Measurements from ENCODE around the gene TSPAN11.

The TSPAN11 gene

GRCh38 chr12:30965613-30965985 is 39.1 kb downstream of the TSPAN11 start:
- no peak for TF ChIP-seq CTCF (IDR thresholded peaks at IDR 0.05; ENCODE audit: borderline replicate concordance, insufficient read depth, low read depth, low read length)
- no peak overlapping the region for H3K4me3 ChIP-seq (ENCODE audit: low read depth, low read length)

GRCh38 chr12:30967026-30967425 is 40.5 kb downstream of the TSPAN11 start:
- H3K4me3 ChIP-seq (ENCODE audit: low read depth, low read length): no peak overlapping the region
- no peak for TF ChIP-seq CTCF (IDR thresholded peaks at IDR 0.05; ENCODE audit: borderline replicate concordance, insufficient read depth, low read depth, low read length)

GRCh38 chr12:30968211-30968610 is 41.7 kb downstream of the TSPAN11 start:
- TF ChIP-seq CTCF (IDR thresholded peaks at IDR 0.05; ENCODE audit: borderline replicate concordance, insufficient read depth, low read depth, low read length): no peak
- no peak overlapping the region for H3K4me3 ChIP-seq (ENCODE audit: low read depth, low read length)

- no peak for TF ChIP-seq CTCF (IDR thresholded peaks at IDR 0.05; ENCODE audit: borderline replicate concordance, insufficient read depth, low read depth, low read length)
- H3K4me3 ChIP-seq (ENCODE audit: low read depth, low read length): no peak overlapping the region
Measured at GRCh38 chr12:30969006-30969405, 42.5 kb downstream of the TSPAN11 start.

GRCh38 chr12:30969606-30970395 is 43.3 kb downstream of the TSPAN11 start:
- TF ChIP-seq CTCF (IDR thresholded peaks at IDR 0.05; ENCODE audit: borderline replicate concordance, insufficient read depth, low read depth, low read length): no peak
- H3K4me3 ChIP-seq (ENCODE audit: low read depth, low read length): no peak overlapping the region

- no peak for TF ChIP-seq CTCF (IDR thresholded peaks at IDR 0.05; ENCODE audit: borderline replicate concordance, insufficient read depth, low read depth, low read length)
Measured at GRCh38 chr12:30970559-30971197, 44.1 kb downstream of the TSPAN11 start.

GRCh38 chr12:30972035-30972434 is 45.5 kb downstream of the TSPAN11 start:
- H3K4me3 ChIP-seq (ENCODE audit: low read depth, low read length): no peak overlapping the region
- no peak for TF ChIP-seq CTCF (IDR thresholded peaks at IDR 0.05; ENCODE audit: borderline replicate concordance, insufficient read depth, low read depth, low read length)

More at GRCh38 chr12:30970559-30971197, 44.1 kb downstream of the TSPAN11 start:
- H3K4me3 ChIP-seq (ENCODE audit: low read depth, low read length): no peak overlapping the region
